Germinal center (tissue), 1 donor: ENCODE data around the gene TLE1.
"Not testable (repeated sequence)": the region's sequence is repeated elsewhere in the genome, so short reads cannot be mapped to it uniquely, and the experiment has no call there.

Experiments
- DNase-seq: peaks from one replicate; pipeline ENCODE4 v3.0.0; 2012; ENCODE audit warnings: mixed read lengths, low spot score

Gene TLE1

GRCh38 chr9:81689343-81690175 is at the start of gene TLE1:
TSS of gene TLE1 (minus strand) at chr9:81689547. CDS start at chr9:81688240, 1,307 bp downstream.
- DNase-seq = peak; percentile 93

- no peak for DNase-seq
These were observed 48.6 kb upstream of the TLE1 start for GRCh38 chr9:81737871-81738507.

- not testable (repeated sequence) for DNase-seq
These were observed 41.2 kb upstream of the TLE1 start for GRCh38 chr9:81730498-81730897.

- peak; percentile 13 for DNase-seq
These were observed 39.8 kb upstream of the TLE1 start for GRCh38 chr9:81729135-81729534.

GRCh38 chr9:81724242-81724889 is 35.0 kb upstream of the TLE1 start:
- no peak for DNase-seq

- DNase-seq = no peak
These were observed 32.9 kb upstream of the TLE1 start for GRCh38 chr9:81722277-81722676.

- no peak for DNase-seq
These were observed 31.2 kb upstream of the TLE1 start for GRCh38 chr9:81720450-81721086.

- DNase-seq = no peak
These were observed 30.6 kb upstream of the TLE1 start for GRCh38 chr9:81719972-81720371.

- DNase-seq = no peak
These were observed 28.9 kb upstream of the TLE1 start for GRCh38 chr9:81718244-81718643.

- no peak for DNase-seq
These were observed 28.4 kb upstream of the TLE1 start for GRCh38 chr9:81717747-81718077.

- DNase-seq = no peak
These were observed 27.9 kb upstream of the TLE1 start for GRCh38 chr9:81717061-81717746.

- DNase-seq = no peak
These were observed 27.1 kb upstream of the TLE1 start for GRCh38 chr9:81716409-81716808.

GRCh38 chr9:81705578-81705977 is 16.2 kb upstream of the TLE1 start:
- DNase-seq = no peak

- no peak for DNase-seq
These were observed 5.2 kb upstream of the TLE1 start for GRCh38 chr9:81694541-81694940.

- DNase-seq = no peak
These were observed 4.5 kb upstream of the TLE1 start for GRCh38 chr9:81693671-81694378.

GRCh38 chr9:81690251-81690851 is 1.0 kb upstream of the TLE1 start:
- no peak for DNase-seq

- DNase-seq = not testable (repeated sequence)
These were observed 329 bp downstream of the TLE1 start for GRCh38 chr9:81689093-81689342.

- DNase-seq = not testable (repeated sequence)
These were observed 870 bp downstream of the TLE1 start for GRCh38 chr9:81688262-81689092.

- no peak for DNase-seq
These were observed 1.7 kb downstream of the TLE1 start for GRCh38 chr9:81687521-81688261.
